ENCODE measurements around the gene PDE9A.
"Not testable (repeated sequence)": the region's sequence is repeated elsewhere in the genome, so short reads cannot be mapped to it uniquely, and the experiment has no call there.

The PDE9A gene

DNA sequence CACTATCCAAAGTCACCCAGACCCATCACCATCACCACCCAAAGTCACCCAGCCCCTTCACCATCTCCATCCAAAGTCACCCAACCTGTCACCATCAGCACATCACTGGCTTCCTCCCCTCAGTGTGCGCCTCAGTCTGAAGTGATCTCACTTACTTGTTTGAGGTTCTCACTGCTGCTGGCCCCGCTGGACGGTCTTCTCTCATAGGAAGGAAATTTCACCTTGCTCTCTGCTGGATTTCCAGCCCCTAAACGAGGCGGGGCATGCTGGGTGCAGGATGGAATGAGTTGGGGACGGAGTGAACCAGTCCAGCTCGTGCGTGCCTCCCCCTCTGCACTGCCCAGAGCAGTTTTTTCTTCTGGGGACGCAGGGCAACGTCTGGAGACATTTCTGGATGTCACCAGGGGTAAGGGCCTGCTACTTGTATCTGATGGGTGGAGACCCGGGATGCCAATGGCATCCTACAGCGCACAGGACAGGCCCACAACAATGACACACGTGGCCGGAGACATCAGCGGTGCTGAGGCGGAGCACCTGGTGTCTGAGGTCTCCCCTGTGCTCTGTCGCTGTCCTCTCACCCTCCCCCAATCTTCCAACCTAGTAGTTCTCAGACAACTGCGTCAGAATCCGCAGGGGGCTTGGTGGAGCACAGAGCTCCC lies 38.6 kb downstream of the PDE9A start:
- DNase-seq: no peak

DNA sequence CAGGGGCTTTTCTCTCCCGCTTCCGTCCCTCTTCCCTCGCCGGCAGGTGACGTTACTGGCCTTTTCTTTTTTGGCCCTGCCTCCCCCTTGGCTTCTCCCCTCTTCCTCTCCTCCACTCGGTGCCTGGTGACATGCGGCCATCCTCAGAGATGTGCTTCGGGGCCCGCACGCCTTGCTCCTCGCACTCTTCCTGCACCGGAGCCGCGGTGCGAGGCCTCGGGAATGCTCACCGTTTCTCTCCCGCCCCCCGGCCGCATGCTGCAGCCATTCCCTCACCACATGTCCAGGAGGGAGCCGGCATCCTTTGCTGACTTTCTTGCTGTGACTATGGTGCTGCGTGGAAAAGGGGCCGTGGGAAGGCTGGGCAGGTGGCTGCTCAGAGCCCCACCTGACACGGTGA lies 39.3 kb downstream of the PDE9A start:
- DNase-seq: no peak

DNA sequence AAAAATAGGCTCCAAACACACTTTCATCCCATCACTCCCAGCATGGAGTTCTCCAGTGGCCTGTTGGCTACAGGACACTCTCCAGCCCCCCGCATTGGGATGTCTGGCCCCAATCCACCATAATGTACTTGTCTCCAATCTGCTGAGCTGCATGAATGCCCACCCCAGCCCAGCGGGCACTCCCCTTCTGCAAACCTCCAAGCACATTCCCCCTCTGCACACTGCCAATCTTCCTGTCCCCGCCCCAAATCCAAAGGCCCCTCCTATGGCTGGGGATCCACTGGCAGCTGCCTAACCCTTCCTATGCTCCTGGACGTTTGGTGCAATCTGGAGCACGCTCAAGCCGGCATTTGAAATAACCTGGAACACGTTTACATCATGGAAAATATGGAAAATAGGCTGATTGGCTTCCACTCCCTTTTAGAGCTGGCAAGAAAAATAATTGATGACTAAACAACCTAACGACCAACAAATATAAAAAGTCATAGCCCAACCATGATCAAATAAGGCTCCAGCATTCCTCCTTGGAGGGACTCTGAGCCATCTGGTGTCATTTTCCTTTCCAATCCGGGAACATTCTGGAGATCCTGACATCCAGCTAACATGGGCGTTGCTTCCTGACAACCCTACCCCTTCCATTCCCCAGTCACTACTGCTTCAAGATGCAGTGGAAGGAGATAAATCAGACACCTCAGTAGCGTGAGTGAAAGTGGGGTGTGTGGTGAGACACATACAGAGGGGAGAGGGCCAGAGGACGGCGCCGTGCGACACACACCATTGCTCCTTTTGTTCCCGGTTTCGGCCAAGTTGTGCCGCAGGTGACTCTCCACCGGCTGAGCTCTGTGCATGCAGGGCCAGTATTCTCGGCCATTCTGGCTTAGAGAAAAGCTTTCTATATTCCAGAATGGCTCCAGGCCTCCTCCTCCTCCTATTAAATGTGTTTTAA lies 41.6 kb downstream of the PDE9A start:
- DNase-seq: no peak

DNA sequence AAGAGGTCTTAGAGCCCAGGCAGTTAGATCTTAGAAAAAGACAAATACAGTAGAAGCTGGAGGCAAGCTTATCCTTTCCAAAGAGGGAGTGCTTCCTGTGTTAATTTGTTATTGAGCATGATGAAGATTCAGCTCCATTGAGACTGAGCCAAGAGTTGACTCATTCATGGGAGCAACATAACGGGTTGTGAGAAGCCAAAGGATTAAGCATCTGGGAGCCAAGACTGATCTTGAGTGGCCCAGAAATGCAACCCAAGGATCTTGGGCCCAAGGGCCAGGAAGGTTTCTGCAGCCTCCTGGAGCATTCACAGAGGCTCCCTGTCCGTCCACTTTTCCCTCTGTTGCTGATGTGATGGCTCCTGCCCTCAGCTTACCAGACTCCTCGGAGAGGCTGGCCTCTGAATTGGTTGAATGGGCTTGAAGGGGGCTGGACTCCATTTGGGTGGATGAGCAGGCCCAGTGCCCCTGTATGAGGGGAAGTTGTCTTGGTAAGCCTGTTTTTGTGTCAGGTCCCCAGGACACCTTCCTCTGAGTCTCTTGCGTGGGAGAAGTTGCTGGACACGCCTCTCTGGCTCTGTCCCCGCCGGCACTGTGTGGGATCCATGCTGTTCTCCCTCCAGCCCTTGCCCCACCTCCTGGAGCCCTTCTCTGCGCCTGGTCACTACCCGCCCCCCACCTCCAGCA lies 42.4 kb downstream of the PDE9A start:
- no peak for DNase-seq

DNA sequence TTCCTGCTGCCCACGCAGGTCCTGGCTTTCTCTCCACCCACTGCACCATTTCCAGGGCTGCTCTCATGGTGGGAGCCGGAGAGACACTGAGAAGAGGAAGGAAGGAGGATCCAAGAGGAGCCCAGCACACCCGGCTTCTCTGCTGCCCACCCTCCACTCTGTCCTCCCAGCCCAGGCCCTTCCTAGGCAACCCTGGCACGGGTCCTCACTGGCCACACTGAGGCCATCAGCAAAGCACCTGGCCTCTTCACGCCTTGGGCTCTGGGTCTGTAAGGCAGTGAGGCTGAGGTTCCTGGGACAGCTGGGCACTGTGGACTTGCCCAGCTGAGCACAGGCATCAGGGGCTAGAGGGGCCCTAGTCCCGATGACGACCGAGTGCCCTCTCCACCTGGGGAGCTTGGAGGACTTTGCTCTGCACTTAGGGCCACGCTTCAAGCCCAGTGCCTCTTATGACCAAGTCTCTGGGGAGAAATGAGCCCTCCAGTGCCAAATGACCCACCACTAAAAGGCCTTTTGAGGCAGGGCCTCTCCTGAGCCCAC lies 43.1 kb downstream of the PDE9A start:
- DNase-seq: no peak

DNA sequence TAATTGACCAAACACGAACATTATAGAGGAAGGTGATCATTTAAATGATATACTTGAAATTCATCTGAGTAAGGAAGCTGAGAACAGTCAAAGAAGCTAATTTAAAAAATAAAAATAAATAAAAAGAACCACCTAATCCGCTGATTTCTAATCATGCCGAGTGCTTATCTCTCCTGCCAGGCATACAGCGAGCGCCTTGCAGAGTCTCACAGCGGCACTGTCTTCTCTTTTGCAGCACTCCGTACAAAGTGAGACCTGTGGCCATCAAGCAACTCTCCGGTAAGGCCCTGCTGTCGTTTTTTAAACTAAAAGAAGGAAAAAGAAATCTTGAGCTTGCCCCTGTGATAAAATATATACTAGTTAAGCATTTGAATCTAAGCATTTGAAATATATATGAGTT lies 45.3 kb downstream of the PDE9A start:
- DNase-seq: no peak

DNA sequence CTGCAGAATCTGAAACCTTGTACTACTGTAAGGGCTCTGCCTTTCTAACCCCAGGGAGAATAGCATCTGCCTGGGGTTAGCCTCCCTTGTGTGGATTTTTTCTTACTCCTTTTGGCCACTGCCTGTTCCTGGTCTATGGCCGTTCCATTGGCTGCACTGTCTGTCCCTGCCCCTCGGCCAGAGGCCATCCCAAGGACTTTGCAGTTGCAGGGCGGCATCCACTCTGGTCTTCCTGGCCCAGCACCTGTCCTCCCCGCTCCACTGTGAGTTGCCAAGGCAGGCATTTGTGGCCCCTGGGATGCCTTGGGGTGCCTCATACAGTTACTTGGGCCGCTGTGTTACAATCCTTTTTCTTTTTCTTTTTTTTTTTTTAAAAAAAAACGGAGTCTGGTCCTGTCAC lies 45.8 kb downstream of the PDE9A start:
- no peak for DNase-seq

DNA sequence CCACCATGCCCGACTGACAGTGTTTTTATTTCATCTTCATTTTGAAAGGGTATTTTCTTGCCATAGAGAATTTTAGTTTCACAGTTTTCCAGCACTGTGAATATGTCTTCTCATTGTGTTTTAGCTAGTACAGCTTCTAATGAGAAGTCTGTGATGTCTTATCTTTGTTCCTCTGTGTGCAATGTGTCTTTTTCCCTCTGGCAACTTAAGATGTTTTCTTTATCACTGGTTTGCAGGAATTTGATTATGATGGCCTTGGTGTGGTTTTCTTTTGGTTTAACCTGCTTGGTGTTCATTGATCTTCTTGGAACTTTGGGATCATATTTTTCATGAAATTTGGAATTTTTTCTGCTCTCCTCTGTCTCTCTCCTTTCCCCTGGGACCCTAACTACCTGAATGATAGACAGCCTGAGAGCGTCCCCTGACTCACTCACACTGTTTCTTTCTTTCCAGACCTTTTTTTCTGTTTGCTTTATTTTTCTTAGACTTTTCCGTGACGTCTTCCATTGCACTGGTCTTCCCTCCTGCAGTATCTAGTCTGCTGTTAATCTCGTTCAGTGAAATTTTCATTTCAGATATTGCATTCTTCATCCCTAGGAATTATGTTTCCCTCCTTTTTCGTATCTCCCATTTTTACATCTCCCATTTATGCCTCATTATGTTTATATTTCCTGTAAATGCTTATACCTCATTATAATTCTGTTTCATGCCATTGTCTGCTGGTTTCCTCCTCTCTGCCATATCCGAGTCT lies 48.5 kb downstream of the PDE9A start:
- DNase-seq: no peak

DNA sequence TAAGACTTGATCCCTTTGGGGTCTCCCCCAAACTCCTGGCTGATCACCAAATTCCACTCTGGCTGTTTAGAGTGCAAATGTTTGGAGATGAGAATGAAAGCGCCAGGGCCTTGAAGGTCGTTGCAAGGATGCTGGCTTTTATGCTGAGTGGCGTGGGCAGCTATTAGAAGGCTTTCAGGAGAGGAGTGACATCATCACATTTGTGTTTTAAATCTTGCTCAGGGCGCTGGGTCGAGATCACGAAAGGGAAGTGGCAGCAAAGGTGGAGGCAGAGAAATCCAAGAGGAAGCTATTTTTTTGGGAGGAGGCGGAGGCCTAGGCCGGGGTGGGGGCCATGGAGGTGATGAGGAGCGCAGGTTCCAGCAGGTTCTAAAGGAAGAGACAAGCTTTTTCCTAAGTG lies 49.3 kb downstream of the PDE9A start:
- DNase-seq: no peak

DNA sequence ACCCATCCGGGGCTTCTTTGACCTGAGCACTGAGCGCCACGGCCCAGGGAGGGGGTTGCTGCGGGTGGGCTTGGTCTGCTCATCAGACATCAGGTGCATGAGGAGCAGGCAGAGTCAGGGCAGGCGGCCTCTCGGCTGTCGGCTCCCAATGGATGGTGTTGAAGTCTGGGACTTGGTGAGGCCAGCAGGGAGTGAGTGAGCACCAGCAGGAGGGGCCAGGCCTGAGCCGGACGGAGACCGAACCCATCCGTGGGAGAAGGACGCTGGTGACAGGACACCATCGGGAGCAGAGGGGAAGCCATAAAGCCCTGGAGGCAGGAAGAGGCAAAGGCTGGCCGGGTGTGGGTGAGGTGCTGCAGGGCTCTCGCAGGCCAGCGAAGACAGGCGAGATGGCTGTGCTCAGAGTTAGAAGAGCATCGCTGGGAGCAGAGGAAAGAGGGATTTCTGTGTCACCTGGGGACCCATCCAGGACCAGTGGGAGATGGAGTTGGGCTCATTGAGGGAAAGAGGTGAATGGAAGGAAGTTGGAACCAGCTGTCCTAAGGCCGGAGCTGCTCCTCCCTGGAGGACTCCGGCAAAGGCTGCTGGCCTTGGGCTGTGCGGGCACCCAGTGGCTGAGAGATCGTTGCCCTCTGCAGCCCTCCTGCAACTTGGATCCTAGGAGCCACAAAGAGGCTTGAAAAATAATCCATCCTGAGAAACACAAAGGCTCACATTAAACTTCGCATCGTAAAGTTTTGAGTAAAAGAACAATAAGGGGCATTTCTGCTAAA lies 49.9 kb downstream of the PDE9A start:
- no peak for DNase-seq

DNA sequence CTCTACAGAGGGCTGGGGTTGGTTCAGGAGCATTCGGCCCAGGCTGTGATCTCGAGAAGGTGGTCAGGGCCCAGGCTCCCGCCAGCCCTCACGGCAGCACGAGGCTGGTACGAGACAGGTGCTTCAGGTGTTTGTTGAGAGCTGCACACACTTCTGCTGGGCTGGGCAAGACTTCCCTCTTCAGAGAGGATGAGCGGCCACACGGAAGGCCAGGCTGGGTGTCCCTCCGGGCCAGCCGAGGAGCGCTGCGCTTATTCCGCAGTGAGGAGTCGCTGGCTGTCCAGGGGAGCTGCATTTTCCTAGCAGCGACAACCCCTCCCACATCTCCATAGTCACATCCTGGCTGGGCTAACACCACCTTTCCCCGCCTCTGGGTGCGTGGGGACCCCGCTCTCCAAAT lies 50.5 kb downstream of the PDE9A start:
- DNase-seq: no peak

DNA sequence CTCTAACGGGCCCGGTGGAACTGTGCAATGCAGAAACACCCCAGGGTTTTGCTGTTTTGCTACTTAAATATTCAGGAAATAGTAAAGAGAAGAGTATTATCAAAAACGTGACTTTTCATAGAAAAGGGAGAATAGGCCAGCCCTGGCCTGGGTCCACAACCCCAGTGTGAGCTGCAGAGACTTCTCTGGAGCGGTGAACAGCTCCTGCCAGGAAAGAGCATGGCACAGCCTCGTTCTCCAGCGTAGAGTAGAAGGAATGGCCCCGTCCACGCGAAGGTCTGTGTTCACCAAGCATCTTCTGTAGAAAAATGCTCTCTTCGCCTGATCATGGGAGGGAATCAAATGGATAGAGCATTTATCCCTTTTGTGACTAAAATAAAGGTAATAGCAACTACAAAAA lies 51.4 kb downstream of the PDE9A start:
- no peak for DNase-seq

DNA sequence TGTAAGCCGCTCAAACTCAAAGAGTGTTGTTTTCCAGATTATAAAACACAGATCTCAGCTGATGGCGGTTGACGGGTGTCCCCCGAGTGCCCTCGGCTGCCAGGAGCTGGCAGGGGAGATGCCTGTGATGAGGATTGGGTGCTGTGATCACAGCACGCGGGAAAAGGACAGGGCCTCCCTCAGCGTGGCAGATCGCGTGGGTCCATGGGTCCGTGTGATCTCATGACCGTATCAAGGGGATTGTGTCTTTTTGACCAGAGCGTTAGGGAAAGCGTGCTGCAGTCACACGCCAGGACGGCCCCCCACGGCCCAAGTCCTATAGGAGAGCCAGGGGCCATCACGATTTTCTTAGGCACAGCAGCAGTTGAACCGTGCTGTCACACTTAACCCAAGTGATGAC lies 51.9 kb downstream of the PDE9A start:
- DNase-seq: no peak

DNA sequence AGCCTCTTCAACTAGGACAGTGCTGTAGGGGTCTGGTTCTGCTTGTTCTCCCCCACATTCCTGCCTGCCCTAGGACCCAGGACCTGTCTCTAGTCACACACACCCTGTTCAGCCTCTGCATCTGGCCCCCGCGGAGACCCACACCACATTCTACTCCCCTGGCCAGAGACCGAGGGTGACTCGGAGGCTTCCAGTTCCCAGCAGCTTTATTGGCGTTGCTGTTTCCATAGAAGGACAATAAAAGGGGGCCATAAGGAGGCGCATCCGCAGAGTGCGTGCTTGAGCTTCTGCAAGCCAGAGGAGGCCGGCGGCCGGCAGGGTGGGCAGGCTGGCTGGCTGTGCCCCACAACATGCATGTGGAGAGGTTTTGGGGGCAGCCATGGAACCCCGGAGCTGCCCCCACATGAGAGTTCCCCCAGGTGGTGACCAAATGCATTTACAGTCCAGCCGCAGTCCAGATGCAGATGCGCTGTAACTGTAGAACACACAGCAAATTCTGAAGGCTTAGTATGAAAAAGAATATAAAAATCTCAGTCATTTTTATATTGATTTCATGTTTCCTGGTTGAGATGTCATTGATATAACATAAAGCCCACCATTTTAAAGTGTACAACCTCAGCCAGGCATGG lies 52.4 kb downstream of the PDE9A start:
- no peak for DNase-seq

DNA sequence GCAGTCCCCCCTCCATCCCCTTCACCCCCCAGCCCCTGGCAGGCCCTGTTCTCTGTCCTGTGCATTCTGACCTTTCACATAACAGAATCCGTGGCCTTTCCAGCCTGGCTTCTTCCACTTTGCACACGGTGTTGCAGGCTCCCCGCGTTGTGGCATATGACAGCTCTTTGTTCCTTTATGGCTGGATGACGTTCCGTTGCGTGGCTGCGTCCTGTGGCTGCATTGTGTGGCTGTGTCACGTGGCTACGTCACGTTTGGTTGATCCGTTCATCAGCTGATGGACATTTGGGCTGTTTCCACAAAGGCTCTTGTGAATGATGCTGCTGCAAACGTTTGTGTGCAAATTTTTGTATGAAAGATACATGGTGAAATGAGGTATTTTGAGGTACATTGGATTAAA lies 53.3 kb downstream of the PDE9A start:
- DNase-seq: no peak

DNA sequence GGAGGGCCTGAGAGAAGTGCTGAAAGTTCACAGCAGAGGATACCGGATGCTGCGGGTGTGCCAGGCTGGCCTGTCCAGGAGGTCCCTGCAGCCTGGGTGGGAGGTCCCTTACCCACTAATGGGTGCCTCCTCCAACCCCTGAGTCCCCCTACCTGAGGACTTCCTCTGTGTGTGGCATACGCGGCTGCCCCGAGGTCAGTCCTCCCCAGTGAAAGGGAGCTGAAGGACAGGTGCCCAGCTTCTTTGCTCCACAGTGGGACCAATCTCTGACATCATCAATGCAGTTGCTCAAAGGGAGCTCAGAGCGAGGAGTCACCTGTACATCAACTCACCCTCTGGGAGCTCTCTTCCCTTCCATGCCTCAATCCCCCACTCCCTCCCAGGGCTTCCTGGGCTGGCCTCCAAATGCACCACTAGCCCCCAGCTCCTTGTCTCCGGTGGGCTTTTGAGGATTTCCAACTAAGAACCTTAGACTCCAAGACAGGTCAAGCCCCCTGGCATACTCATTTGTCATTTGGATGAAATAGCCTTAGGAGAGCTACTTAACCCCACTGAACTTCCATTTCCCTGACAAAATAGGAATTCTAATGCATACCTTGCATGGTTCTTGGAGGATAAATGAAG lies 53.9 kb downstream of the PDE9A start:
- DNase-seq: no peak

DNA sequence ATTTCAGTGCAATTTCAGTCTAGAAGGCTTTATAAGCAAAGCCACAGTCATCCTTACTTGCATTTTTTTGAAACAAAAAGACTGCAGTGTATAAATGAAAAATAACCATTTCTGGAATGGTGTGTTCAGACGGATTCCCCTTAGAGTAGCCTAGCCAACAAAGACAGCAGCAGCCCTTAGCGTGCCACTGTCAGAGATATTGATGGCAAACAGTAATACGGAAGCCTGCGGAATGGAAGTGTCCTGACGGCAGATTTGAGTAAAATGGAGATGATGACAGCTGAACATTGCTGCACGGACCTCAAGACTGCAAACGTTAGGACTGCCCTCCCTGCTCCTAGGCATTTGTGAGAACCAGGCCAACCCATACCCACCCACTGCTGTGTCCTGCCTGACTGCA lies 54.7 kb downstream of the PDE9A start:
- no peak for DNase-seq

DNA sequence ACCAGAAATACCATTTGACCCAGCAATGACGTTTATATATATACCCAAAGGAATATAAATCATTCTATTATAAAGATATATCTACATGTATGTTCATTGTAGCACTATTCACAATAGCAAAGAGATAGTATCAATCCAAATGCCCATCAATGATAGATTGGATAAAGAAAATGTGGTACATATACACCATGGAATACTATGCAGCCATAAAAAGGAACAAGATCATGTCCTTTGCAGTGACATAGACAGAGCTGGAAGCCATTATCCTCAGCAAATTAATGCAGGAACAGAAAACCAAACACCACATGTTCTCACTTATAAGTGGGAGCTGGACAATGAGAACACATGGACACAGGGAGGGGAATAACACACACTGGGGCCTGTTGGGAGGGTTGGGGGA lies 55.5 kb downstream of the PDE9A start:
- DNase-seq: not testable (repeated sequence)

DNA sequence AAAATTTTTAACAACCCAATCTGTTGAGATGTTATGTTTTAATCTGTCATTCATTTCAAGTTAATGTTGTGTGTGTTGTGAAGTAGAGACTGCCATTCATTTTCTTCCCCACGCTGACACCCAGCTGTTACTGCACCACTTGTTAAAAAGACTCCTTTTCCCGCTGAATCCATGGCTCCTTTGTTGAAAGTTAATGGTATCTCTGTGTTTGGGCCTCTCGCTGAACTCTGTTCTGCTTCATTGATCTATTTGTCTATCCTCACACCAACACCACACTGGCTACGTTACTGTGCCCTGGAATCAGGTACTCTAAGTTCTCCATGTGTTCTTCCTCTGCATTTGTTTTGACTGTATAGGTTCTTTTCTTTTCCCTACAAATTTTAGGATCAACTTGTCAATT lies 58.2 kb downstream of the PDE9A start:
- DNase-seq: no peak

DNA sequence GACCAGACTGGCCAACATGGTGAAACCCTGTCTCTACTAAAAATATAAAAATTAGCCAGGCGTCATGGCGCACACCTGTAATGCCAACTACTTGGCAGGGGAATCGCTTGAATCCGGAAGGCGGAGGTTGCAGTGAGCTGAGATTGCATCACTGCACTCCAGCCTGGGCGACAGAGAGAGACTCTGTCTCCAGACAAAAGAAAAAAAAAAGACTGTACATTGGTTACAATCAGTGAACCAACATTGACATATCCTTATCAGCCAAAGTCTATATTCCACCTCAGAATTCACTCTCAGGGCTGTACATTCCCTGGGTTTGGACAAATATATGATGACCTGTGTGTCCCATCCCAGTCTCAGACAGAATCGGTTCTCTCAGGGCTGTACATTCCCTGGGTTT lies 62.0 kb downstream of the PDE9A start:
- not testable (repeated sequence) for DNase-seq

DNA sequence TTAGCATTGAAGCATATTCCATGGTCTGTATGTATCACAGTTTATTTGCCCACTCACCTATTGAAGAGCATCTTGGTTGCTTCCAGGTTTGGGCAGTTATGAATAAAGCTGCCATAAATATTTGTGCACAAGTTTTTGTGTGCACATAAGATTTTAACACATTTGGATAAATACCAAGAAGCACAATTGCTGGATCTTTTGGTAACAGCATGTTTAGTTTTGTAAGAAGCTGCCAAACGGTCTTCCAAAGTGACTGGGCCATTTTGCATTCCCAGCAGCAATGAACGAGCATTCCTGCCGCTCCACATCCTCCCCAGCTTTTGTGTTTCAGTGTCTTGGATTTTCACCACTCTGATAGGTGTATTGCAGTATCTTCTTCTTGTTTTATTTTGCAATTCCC lies 62.7 kb downstream of the PDE9A start:
- no peak for DNase-seq
